PFSK-1 (cell line): Measurements from ENCODE around the gene SLC24A4.

Experiments
- FOXP2 ChIP-seq: optimal IDR thresholded peaks from 2 replicates; pipeline ENCODE3; 2011; ENCODE audit warnings: borderline replicate concordance, control low read depth, inconsistent platforms; ENCODE audit not compliant: insufficient read depth; ENCODE audit errors: extremely low read length, extremely low read depth
- POLR2AphosphoS5 ChIP-seq: IDR thresholded peaks from 2 replicates; pipeline ENCODE4 v1.6.1; 2012; ENCODE audit warnings: low read depth, mild to moderate bottlenecking, control low read depth, low read length, moderate library complexity
- SIN3A ChIP-seq: IDR thresholded peaks from 2 replicates; pipeline ENCODE4 v1.6.1; 2012; ENCODE audit warnings: mild to moderate bottlenecking, low read length, moderate library complexity, borderline replicate concordance; ENCODE audit not compliant: insufficient read depth
- TAF1 ChIP-seq: IDR thresholded peaks from 2 replicates; pipeline ENCODE4 v1.6.1; 2012; ENCODE audit warnings: low read length, control low read depth, borderline replicate concordance; ENCODE audit not compliant: insufficient read depth
- TF ChIP-seq, protein P1 (sequence below), 2 experiments: IDR thresholded peaks; 2 replicates each; pipeline versions ENCODE4 v1.6.1 to v1.8.0; 2011 to 2012; ENCODE audit warnings: low read depth in 2 of 2, low read length in 2 of 2, control low read depth in 1 of 2, inconsistent platforms in 1 of 2, mild to moderate bottlenecking in 1 of 2, moderate library complexity in 1 of 2; ENCODE audit not compliant: insufficient read depth in 1 of 2

The SLC24A4 gene

DNA sequence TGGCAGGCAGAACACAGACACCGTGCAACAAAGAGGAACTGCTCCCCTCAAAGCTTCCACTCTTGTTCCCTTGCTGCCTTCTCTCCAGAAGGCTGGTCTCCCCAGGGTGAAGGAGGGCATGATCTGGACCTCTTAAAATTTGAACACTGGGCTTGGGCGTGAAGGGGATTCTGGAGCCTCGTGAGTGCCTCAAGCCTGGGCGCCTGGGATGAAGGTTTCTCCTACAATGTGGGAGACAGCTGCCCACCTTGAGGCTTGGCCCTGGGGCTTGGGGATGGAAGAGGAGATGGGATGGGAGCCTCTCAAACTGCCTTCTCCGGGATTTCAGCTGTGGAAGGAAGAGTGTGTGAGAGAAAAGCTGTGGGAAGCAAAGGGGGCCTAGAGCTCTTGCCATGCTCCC, 182.9 kb downstream of the SLC24A4 start:
- TF ChIP-seq TAF1 = no peak
- no peak for TF ChIP-seq POLR2AphosphoS5
- no peak for TF ChIP-seq FOXP2
- TF ChIP-seq, protein P1, sequence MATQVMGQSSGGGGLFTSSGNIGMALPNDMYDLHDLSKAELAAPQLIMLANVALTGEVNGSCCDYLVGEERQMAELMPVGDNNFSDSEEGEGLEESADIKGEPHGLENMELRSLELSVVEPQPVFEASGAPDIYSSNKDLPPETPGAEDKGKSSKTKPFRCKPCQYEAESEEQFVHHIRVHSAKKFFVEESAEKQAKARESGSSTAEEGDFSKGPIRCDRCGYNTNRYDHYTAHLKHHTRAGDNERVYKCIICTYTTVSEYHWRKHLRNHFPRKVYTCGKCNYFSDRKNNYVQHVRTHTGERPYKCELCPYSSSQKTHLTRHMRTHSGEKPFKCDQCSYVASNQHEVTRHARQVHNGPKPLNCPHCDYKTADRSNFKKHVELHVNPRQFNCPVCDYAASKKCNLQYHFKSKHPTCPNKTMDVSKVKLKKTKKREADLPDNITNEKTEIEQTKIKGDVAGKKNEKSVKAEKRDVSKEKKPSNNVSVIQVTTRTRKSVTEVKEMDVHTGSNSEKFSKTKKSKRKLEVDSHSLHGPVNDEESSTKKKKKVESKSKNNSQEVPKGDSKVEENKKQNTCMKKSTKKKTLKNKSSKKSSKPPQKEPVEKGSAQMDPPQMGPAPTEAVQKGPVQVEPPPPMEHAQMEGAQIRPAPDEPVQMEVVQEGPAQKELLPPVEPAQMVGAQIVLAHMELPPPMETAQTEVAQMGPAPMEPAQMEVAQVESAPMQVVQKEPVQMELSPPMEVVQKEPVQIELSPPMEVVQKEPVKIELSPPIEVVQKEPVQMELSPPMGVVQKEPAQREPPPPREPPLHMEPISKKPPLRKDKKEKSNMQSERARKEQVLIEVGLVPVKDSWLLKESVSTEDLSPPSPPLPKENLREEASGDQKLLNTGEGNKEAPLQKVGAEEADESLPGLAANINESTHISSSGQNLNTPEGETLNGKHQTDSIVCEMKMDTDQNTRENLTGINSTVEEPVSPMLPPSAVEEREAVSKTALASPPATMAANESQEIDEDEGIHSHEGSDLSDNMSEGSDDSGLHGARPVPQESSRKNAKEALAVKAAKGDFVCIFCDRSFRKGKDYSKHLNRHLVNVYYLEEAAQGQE (IDR thresholded peaks at IDR 0.05; ENCODE audit: insufficient read depth in 1 of 2, low read depth in 2 of 2, low read length in 2 of 2) = no peak
- TF ChIP-seq SIN3A = no peak

DNA sequence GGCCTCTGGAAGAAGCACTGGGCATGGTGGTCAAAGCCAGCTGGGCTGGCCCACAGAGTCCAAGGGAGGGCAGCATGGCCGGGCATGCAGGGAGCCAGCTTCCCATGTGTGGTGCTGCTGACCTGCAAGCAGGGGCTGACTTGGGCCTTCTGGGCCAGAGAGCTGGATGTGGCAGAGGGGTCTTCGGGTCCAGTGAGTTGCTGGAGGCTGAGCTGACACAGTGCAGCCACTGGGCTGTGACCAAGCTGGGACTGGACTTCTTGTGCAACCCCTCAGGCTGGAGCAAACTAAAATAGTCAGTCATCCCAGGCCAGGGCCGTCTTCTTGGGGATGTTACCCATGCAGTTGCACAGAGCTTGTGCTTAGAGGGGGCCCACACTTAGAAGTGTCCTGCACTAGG, 183.3 kb downstream of the SLC24A4 start:
- no peak for TF ChIP-seq SIN3A
- TF ChIP-seq TAF1 = no peak
- TF ChIP-seq FOXP2 = no peak
- TF ChIP-seq, protein P1 (IDR thresholded peaks at IDR 0.05; ENCODE audit: insufficient read depth in 1 of 2, low read depth in 2 of 2, low read length in 2 of 2) = no peak
- no peak for TF ChIP-seq POLR2AphosphoS5

DNA sequence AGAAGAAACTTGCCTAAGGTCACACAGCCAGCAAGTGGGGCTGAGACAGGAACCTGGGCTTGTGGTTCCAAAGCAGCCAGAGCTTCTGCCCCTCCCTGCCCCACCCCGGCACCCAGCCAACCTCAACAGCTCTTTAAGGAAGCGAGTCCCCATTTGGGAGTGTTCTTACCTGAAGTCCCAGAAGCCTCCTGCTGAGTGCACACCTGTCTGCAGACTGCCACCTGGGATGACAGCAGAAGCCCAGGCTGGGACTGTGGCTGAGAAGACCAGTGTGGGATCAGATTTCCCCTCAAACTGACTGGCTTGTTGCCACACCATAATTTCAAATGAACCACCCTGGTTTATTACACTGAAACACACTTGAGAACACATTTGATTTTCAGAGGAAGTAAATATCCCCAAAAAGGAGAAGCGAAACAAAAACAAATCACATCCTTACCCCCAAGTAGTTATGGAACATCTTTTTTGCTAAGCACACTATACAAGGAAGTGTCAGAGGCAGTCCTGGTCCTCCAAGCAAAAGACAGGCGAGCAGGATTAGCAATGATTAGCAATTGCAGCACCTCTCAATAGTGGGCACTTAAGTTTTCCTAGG, 184.3 kb downstream of the SLC24A4 start:
- TF ChIP-seq POLR2AphosphoS5 (no peak), FOXP2 (no peak), TAF1 (no peak), SIN3A (no peak)
- TF ChIP-seq, protein P1 (IDR thresholded peaks at IDR 0.05; ENCODE audit: insufficient read depth in 1 of 2, low read depth in 2 of 2, low read length in 2 of 2) = no peak

DNA sequence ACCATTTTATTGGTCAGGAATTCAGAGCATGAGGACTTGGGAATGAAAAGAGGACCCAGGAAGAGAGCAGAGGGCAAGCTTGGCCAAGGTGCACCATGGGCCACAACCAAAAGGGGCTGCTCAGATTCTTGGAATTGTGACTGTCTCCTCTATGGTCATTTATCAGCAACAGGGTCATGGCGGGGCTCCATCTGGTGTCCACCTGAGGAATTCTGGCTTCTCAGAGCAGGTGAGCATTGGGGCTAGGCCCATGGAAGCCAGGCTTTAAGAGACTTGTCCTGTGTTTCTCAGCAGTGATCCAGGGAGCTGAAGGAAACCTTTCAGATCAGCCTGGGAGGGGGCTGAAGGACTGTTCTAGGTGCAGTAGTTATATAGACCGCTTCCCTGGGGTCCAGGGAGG, 188.0 kb downstream of the SLC24A4 start:
- TF ChIP-seq, protein P1 (IDR thresholded peaks at IDR 0.05; ENCODE audit: insufficient read depth in 1 of 2, low read depth in 2 of 2, low read length in 2 of 2) = no peak
- TF ChIP-seq FOXP2 (no peak), SIN3A (no peak), TAF1 (no peak), POLR2AphosphoS5 (no peak)
